Measurements from ENCODE around the gene ZSCAN10.

Gene ZSCAN10

DNA sequence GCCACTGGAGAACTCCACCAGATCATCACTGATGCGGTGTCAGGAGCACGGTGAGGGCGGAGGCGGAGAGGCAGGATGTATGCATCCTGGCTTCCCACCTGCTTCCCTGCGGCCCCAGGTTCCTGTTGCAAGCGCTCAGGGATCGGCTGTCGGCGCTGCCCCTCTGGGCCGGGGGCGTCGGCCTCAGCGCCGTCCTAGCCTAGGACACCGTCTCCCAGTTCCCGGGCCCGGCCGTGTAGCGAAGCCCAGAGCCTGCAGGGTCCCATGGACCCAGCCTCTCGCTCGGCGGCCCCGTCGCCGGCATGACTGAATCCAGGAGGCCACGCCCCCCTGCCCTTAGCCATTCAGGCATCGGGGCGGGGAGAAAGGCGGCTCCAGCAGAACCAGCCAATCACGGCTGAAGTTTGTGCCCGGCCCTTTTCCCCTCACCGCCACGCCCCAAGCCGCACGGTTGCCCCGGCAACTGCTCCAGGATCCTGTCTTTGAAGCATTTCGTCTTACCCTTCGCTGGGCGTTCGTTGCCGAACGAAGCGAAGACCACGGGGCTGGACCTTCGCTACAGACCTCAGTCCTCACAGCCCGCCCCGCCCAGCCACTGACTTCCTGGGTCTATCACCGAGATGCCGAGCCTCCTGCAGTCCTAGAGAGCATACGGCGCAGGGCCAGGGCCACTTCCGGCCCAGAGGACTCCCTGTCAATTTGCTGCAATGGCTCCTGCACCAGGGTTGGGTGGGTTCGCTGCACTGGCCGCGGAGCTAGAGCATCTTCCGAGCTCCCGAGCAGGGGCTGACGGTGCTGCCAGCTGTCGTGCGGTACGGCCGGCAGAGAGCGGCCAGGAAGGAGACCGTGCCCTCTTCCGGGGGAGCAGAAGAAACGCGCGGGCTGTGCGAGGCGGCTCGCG lies 25.1 kb upstream of the ZSCAN10 start:
- Histone ChIP-seq H3K36me3 (ENCODE audit: insufficient read depth, low read length) (no peaks in the 10 kb centered on the region; the same call in 1 of the 2 replicates), H3K27ac (no peak overlapping the region), H3K4me3 (peak overlapping the region; percentile 89), H3K9ac (ENCODE audit: insufficient read length) (no peak overlapping the region), H3K9me3 (ENCODE audit: low read depth, low read length) (no peaks in the 10 kb centered on the region)
- no peak for TF ChIP-seq EZH2 (IDR thresholded peaks at IDR 0.05)
- TF ChIP-seq FOXP2 (optimal IDR thresholded peaks at IDR 0.05; ENCODE audit: control extremely low read depth, extremely low read length, insufficient read depth), result no peak
- TF ChIP-seq POLR2AphosphoS5 (IDR thresholded peaks at IDR 0.05; ENCODE audit: borderline replicate concordance, low read depth, low read length), result peak; percentile 49; the same call in 1 of the 2 replicates
- no peak for DNase-seq (ENCODE audit: low read depth, low spot score)

DNA sequence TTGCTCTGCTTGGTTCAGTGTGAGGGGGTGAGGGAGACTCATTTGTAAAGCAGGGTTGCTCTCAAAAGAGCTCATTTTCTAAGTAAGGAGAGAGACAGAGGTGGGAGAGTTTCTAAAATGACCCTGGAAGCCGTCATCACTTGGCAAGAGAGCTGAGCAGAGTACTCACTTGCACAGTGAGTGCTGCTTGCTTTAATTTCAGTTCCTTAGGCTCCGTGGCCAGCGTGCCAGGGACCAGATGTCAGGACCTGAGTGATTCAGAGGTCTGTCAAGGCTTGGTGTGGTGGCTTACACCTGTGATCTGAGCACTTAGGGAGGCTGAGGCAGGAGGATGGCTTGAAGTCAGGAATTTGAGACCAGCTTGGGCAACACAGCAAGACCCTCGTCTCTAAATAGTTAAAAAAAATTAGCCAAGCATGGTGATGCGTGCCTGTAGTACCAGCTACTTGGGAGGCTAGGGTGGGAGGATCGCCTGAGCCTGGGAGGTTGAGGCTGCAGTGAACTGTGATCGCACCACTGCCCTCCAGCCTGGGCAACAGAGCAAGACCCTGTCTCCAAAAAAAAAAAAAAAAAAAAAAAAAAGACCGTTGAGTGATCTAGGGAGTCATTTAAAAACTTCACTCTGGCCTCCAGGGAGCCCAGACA lies 24.0 kb upstream of the ZSCAN10 start:
- no peak for DNase-seq (ENCODE audit: low read depth, low spot score)
- no peaks in the 10 kb centered on the region; the same call in 1 of the 2 replicates for H3K36me3 ChIP-seq (ENCODE audit: insufficient read depth, low read length)
- no peak overlapping the region for H3K4me3 ChIP-seq
- TF ChIP-seq POLR2AphosphoS5 (IDR thresholded peaks at IDR 0.05; ENCODE audit: borderline replicate concordance, low read depth, low read length), result no peak
- no peak for TF ChIP-seq FOXP2 (optimal IDR thresholded peaks at IDR 0.05; ENCODE audit: control extremely low read depth, extremely low read length, insufficient read depth)
- no peak for TF ChIP-seq EZH2 (IDR thresholded peaks at IDR 0.05)
- no peak overlapping the region for H3K9ac ChIP-seq (ENCODE audit: insufficient read length)
- H3K9me3 ChIP-seq (ENCODE audit: low read depth, low read length), result no peaks in the 10 kb centered on the region
- H3K27ac ChIP-seq, result no peak overlapping the region

DNA sequence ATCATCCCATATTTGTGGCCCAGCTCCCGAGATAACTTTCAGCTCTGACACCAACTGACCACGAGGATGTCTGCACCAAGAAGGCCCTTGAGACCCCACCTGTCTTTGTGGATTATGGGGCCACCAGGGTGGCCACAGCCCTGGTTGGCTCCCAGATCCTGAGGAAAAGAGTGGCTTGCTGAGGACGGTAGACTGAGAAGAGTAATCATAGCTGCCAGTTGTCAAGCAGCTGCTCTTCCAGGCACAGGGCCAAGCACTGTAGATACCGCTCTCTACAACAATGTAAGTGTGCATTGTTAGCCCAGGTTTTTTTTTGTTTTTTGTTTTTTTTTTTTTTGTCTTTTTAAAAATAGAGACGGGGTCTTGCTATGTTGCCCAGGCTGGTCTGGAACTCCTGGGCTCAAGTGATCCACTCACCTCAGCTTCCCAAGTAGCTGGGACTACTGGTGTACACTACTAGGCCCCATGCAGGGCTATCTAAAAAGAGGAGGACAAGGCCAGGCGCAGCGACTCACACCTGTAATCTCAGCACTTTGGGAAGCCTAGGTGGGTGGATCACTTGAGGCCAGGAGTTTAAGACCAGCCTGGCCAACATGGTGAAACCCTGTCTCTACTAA lies 22.9 kb upstream of the ZSCAN10 start:
- H3K4me3 ChIP-seq, result no peak overlapping the region
- DNase-seq (ENCODE audit: low read depth, low spot score), result no peak

DNA sequence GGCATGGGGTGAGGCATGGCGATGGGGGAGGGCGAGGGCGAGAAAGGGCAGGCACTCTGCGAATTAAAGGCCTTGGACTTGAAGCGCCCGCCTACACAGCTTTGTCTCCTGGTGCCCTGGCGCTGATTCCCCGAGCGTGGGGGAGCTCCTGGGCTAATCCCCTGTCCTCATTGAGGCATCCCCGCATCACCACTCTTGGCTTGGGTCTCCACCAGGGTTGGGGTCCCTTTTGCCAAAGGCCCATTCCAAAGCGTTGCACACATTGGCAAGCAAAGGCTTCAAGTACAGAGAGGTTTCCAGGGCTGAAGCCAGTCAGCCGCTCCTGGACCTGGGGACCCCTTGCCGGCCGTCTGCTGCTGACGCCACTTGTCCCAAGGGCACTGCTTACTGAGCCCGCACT lies 21.3 kb upstream of the ZSCAN10 start:
- DNase-seq (ENCODE audit: low read depth, low spot score), result no peak
- Histone ChIP-seq H3K9me3 (ENCODE audit: low read depth, low read length) (no peaks in the 10 kb centered on the region), H3K27ac (no peak overlapping the region), H3K9ac (ENCODE audit: insufficient read length) (no peak overlapping the region), H3K4me3 (no peak overlapping the region), H3K36me3 (ENCODE audit: insufficient read depth, low read length) (no peaks in the 10 kb centered on the region; the same call in 1 of the 2 replicates)
- TF ChIP-seq EZH2 (IDR thresholded peaks at IDR 0.05) (no peak), FOXP2 (optimal IDR thresholded peaks at IDR 0.05; ENCODE audit: control extremely low read depth, extremely low read length, insufficient read depth) (no peak), POLR2AphosphoS5 (IDR thresholded peaks at IDR 0.05; ENCODE audit: borderline replicate concordance, low read depth, low read length) (no peak; the same call in 1 of the 2 replicates)

More for the DNA sequence above, 22.9 kb upstream of the ZSCAN10 start:
- TF ChIP-seq EZH2 (IDR thresholded peaks at IDR 0.05) (no peak), FOXP2 (optimal IDR thresholded peaks at IDR 0.05; ENCODE audit: control extremely low read depth, extremely low read length, insufficient read depth) (no peak), POLR2AphosphoS5 (IDR thresholded peaks at IDR 0.05; ENCODE audit: borderline replicate concordance, low read depth, low read length) (no peak)
- H3K36me3 ChIP-seq (ENCODE audit: insufficient read depth, low read length), result no peaks in the 10 kb centered on the region; the same call in 1 of the 2 replicates
- H3K9ac ChIP-seq (ENCODE audit: insufficient read length), result no peak overlapping the region
- H3K27ac ChIP-seq, result no peak overlapping the region
- no peaks in the 10 kb centered on the region for H3K9me3 ChIP-seq (ENCODE audit: low read depth, low read length)

DNA sequence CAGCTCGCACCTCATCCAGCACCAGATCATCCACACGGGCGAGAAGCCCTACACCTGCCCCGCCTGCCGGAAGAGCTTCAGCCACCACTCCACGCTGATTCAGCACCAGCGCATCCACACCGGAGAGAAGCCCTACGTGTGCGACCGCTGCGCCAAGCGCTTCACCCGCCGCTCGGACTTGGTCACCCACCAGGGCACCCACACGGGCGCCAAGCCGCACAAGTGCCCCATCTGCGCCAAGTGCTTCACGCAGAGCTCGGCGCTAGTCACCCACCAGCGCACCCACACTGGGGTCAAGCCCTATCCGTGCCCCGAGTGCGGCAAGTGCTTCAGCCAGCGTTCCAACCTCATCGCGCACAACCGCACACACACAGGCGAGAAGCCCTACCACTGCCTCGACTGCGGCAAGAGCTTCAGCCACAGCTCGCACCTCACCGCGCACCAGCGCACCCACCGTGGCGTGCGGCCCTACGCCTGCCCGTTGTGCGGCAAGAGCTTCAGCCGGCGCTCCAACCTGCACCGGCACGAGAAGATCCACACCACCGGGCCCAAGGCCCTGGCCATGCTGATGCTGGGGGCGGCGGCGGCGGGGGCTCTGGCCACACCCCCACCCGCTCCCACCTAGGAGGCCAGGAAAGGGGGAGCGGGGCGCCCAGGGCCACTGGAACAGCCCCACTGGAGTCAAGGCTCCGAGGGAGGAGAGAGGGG lies 20.8 kb upstream of the ZSCAN10 start:
- Histone ChIP-seq H3K27ac (no peak overlapping the region), H3K4me3 (no peak overlapping the region), H3K36me3 (ENCODE audit: insufficient read depth, low read length) (no peaks in the 10 kb centered on the region; the same call in 1 of the 2 replicates), H3K9me3 (ENCODE audit: low read depth, low read length) (no peaks in the 10 kb centered on the region), H3K9ac (ENCODE audit: insufficient read length) (no peak overlapping the region)
- DNase-seq (ENCODE audit: low read depth, low spot score), result no peak
- TF ChIP-seq POLR2AphosphoS5 (IDR thresholded peaks at IDR 0.05; ENCODE audit: borderline replicate concordance, low read depth, low read length) (no peak), EZH2 (IDR thresholded peaks at IDR 0.05) (no peak), FOXP2 (optimal IDR thresholded peaks at IDR 0.05; ENCODE audit: control extremely low read depth, extremely low read length, insufficient read depth) (no peak)

DNA sequence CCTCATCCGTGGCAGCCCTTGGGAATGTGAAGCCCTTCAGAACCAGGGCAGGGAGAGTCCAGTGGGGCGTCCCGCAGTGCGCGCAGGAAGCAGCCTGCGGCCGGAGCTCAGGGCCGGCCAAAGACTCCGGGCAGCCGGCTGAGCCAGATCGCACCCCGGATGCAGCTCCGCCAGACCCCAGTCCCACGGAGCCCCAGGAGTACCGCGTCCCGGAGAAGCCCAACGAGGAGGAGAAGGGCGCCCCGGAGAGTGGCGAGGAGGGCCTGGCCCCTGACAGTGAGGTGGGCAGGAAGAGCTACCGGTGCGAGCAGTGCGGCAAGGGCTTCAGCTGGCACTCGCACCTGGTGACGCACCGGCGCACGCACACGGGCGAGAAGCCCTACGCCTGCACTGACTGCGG lies 20.2 kb upstream of the ZSCAN10 start:
- no peaks in the 10 kb centered on the region for H3K9me3 ChIP-seq (ENCODE audit: low read depth, low read length)
- no peaks in the 10 kb centered on the region; the same call in 1 of the 2 replicates for H3K36me3 ChIP-seq (ENCODE audit: insufficient read depth, low read length)
- no peak overlapping the region for H3K27ac ChIP-seq
- DNase-seq (ENCODE audit: low read depth, low spot score), result no peak
- no peak overlapping the region for H3K9ac ChIP-seq (ENCODE audit: insufficient read length)
- no peak overlapping the region for H3K4me3 ChIP-seq
- TF ChIP-seq POLR2AphosphoS5 (IDR thresholded peaks at IDR 0.05; ENCODE audit: borderline replicate concordance, low read depth, low read length) (no peak), FOXP2 (optimal IDR thresholded peaks at IDR 0.05; ENCODE audit: control extremely low read depth, extremely low read length, insufficient read depth) (no peak), EZH2 (IDR thresholded peaks at IDR 0.05) (no peak)

DNA sequence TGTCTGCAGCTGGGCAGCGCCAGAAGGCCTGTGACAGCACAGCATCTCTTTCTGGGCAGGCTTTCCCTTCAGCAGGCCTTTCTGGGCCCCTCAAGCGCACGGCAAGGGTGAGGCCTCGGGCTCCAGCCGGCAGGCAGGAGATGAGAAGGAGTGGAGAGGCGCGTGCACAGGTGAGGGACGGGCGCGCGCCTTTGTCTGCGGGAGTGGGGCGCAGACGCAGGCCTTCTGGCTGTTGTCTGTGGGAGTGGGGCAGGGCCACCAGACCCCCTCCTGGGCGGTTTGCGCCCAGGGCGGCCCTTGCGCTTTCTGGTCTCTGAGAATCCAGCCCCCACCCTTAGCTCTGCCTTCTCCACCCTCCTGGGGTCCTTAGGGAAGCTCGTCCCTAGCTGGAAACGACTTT lies 19.8 kb upstream of the ZSCAN10 start:
- Histone ChIP-seq H3K4me3 (no peak overlapping the region), H3K9ac (ENCODE audit: insufficient read length) (no peak overlapping the region), H3K27ac (no peak overlapping the region), H3K36me3 (ENCODE audit: insufficient read depth, low read length) (no peaks in the 10 kb centered on the region; the same call in 1 of the 2 replicates), H3K9me3 (ENCODE audit: low read depth, low read length) (no peaks in the 10 kb centered on the region)
- DNase-seq (ENCODE audit: low read depth, low spot score), result no peak
- no peak for TF ChIP-seq FOXP2 (optimal IDR thresholded peaks at IDR 0.05; ENCODE audit: control extremely low read depth, extremely low read length, insufficient read depth)
- TF ChIP-seq EZH2 (IDR thresholded peaks at IDR 0.05), result no peak
- no peak for TF ChIP-seq POLR2AphosphoS5 (IDR thresholded peaks at IDR 0.05; ENCODE audit: borderline replicate concordance, low read depth, low read length)

Measured in SK-N-MC (cell line).